ENCODE measurements around the gene KRT80.
"Not testable (repeated sequence)": the region's sequence is repeated elsewhere in the genome, so short reads cannot be mapped to it uniquely, and the experiment has no call there.

Gene KRT80

GRCh38 chr12:52191841-52192791, at the start of gene KRT80:
Gene KRT80, minus strand, starts transcription at chr12:52192014. Its CDS starts 112 bp downstream, at chr12:52191902.
- DNase-seq (ENCODE audit: insufficient read length, low spot score) (peak; percentile 97), FAIRE-seq (peak; percentile 97)

DNA sequence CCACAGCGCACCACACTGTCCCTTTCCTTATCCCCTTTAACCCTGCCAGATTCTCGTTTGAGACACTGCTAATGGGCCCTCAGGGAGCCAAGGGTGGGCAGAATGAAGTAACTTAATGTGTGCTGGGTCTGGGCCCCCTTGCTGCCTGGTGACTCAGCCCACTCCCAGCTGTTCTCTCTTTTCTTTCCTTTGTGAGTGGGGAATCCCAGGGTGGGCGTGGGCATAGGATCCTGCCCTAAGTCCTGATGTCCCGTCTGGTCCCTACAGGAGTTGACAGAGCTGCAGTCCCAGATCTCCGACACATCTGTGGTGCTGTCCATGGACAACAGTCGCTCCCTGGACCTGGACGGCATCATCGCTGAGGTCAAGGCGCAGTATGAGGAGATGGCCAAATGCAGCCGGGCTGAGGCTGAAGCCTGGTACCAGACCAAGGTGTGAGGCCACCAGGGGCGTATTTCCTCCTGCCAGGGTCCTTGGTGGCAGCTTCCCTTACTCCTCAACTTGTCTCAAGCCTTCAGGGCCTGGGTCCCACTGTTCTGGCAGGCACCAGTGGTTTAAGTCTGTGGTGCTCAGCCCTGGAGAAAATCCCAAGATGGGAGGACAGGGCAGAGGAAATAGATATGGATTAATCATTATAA, 49.5 kb upstream of the KRT80 start:
- no peak for DNase-seq (ENCODE audit: insufficient read length, low spot score)
- FAIRE-seq, result no peak

DNA sequence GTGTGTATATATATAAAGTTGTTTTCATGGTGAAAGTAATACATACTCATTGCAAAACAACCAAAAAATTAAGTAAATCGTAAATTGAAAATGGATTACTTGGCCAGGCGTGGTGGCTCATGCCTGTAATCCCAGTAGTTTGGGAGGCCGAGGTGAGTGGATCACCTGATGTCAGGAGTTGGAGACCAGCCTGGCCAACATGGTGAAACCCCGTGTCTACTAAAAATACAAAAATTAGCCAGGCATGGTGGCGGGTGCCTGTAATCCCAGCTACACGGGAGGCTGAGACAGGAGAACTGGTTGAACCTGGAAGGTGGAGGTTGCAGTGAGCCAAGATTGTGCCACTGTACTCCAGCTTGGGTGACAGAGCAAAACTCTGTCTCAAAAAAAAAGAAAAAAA, 48.4 kb upstream of the KRT80 start:
- not testable (repeated sequence) for DNase-seq (ENCODE audit: insufficient read length, low spot score); FAIRE-seq

GRCh38 chr12:52239767-52240166, 48.0 kb upstream of the KRT80 start:
- no peak for DNase-seq (ENCODE audit: insufficient read length, low spot score)
- no peak for FAIRE-seq

GRCh38 chr12:52238916-52239646, 47.3 kb upstream of the KRT80 start:
- DNase-seq (ENCODE audit: insufficient read length, low spot score), result no peak
- FAIRE-seq, result no peak

GRCh38 chr12:52238207-52238840, 46.5 kb upstream of the KRT80 start:
- FAIRE-seq, result no peak
- no peak for DNase-seq (ENCODE audit: insufficient read length, low spot score)

DNA sequence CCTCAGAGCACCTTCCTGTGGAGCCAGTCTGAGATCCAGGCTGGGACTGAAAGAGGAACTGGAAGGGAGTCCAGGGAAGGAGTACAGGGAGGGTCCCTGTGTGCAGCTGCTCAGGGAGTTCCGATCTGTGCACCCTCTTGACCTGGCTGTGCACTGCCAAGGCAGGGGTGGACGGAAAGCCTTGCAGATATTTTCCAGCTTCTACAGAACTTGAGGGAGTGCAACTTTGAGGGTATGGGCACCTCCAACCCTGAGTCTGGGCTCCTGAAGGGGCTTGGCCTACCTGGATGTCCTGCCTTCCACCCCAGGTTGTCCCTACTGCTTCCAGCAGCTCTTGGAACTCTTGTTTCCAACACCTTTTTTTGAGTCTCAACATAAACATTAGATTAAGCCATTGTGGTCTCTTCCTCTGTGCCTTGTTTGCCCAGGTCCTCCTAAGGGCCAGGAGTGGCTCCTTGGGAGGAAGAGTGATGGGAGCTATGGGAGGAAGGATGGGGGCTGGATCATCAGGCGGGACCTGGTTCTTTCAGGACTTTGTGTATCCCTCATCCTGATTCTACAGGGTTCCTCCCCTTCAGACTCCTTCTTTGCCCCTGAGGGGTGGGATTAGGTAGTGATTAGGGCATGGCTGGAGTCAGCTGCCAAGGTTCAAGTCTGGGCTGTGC, 44.7 kb upstream of the KRT80 start:
- DNase-seq (ENCODE audit: insufficient read length, low spot score), result no peak
- no peak for FAIRE-seq

DNA sequence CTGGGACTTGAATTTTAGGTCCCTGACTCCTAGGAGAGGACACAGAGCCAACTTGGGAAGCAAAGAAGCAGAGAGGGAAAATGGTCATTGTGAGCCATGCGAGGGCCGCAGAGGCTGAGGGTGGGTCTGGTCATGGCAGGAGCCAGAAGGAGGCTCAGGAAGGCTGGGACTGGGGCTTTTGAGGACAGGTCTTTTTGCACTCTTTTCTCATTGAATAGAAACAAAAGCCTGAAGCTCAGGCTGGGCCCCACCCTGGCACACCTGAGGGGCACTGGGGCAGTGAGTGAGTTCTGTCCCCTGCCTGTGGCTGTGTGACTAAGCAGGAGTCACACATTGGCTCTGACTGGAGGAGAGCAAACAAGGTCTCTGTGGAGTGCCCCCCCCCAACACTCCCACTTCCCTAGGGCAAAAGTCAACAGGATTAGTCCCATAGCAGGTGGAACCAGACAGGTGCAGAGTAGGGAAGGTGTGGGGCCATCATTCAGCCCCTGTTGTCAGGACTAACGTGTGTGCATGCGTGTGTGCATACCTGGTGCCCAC, 44.1 kb upstream of the KRT80 start:
- no peak for FAIRE-seq

DNA sequence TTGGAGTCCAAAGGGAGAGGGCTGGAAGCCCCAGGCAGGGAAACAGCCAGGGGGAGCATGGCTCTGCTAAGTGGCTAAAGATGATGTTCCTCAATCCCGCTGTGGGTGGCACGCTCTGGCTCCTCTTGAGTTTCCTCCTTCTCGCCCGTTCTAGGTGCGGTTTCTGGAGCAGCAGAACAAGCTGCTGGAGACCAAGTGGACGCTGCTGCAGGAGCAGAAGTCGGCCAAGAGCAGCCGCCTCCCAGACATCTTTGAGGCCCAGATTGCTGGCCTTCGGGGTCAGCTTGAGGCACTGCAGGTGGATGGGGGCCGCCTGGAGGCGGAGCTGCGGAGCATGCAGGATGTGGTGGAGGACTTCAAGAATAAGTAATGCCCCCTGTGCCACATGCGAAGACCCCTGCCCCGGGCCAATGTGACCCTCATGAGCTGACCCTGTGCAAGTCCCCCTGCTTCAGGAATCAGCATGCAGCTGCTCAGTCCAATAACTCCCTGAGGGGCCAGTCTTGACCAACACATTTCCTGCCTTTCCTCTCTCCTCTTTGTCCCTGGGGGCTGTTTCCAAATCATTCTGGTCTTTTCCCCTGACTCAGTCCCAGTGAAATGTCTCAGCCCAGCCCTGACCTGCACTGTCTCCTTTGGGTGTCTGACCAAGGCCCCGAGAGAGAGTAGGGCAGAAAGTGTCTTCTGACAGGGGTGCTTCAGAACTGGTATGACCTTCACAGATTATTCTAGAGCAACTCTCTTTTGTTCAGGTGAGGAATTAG, 43.4 kb upstream of the KRT80 start:
- DNase-seq (ENCODE audit: insufficient read length, low spot score) (no peak), FAIRE-seq (no peak)

More for the DNA sequence above, 44.1 kb upstream of the KRT80 start:
- no peak for DNase-seq (ENCODE audit: insufficient read length, low spot score)

DNA sequence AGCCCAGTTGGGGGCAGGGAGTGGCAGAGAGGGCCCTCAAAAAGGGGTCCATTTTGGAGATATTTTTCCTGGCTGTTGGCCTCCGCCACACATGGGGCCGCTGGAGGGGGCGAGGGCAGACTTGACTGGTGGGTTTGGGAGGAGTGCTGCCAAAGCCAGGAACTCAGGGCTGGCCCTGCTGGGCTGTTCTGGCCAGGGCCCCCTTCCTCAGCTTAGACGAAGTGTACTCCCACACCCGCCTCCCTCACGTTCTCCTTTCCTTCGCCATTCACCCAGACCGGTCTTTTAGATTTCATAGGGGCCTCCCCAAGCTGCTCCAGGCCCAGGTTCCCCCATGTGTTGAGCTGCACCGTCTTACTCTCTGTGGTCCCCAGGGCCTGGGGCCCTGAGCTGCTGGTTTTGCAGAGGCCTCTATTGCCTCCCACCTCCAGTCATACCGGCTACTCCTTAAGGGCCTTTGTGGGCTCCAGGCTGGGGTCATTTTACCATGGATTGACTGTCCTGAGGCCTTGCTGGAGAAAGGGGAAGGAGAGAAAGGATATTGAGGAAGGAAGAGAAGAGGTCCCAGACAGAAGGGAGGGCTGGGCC, 42.5 kb upstream of the KRT80 start:
- FAIRE-seq (no peak), DNase-seq (ENCODE audit: insufficient read length, low spot score) (no peak)

- FAIRE-seq, result no peak
Measured at GRCh38 chr12:52233462-52234207, 41.8 kb upstream of the KRT80 start.

DNA sequence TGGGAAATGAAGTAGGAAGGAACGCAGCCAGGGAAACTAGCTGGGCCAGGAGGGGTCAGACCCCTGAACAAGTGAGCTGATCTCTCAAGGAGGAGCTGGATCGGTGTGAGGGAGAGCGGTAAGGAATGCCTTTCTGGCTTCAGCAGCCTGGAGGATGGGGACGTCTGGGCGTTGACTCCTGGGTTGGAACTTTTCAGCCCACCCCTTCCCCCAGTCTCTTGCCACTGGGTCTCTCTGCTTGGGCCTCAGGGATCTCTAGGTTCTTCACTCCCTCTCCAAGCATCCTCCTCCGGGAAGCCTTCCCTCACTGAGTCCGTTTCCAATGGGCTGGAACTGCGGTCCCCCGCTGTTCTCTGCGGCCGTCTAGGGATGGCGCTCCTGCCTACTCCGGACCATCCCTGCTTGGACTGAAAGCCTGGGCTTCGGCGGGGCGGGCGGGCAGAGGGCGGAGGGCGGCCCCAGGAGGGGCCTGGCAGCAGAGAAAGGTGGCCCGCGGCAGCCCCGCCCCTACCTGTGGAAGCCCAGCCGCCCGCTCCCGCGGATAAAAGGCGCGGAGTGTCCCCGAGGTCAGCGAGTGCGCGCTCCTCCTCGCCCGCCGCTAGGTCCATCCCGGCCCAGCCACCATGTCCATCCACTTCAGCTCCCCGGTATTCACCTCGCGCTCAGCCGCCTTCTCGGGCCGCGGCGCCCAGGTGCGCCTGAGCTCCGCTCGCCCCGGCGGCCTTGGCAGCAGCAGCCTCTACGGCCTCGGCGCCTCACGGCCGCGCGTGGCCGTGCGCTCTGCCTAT, 41.1 kb upstream of the KRT80 start, which contains the start of gene KRT7:
Gene KRT7, plus strand, starts transcription at position 570 of the 788 bp plus-strand sequence. Its CDS starts 54 bp downstream, at position 624.
- no peak for FAIRE-seq
- no peak for DNase-seq (ENCODE audit: insufficient read length, low spot score)

More at GRCh38 chr12:52233462-52234207, 41.8 kb upstream of the KRT80 start:
- no peak for DNase-seq (ENCODE audit: insufficient read length, low spot score)

- no peak for DNase-seq (ENCODE audit: insufficient read length, low spot score)
- no peak for FAIRE-seq
Measured at GRCh38 chr12:52232203-52232673, 40.4 kb upstream of the KRT80 start.

GRCh38 chr12:52231305-52232202, 39.7 kb upstream of the KRT80 start:
- DNase-seq (ENCODE audit: insufficient read length, low spot score), result no peak

DNA sequence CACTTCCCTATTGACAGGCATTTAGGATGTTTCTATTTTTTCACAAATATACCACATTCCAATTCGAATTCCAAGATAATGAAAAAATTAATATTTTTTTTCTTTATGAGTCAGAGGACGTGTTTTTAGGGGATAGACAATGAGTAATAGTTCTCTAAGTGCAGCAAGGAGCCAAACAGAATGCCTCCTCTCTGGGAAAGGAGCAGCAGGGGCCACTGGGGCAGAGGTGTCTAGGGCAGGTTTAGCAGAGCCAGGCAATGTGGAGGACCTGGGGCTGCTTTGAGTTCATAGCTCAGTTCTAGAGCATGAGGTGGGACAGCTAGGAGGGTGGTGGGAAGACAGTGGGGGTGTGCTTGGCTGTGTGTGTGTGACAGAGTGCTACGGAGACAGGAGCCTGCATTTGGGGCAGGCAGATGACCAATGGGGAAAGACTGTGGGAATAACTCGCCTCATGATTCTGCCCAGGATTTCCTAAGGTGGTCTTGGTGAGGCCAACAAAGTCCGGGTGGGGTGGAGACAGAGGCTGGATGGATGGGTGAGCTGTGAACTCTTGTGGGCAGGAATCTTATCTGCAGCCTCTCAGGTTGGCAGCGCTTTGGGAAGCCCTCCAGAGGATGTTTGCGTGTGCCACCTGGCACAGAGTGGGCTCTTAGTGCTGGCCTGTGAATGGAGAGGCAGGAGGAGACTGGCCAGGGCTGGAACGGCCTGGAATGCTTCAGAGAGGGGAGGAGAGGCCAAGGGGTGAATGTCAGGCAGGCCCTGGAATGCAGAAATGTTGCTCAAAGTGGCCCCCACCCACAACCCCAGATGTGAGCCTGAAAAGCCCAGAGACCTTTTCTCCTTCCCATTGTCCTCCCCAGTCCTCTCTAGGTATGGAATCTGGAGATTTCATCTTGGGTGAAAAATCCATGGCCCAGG, 38.8 kb upstream of the KRT80 start:
- FAIRE-seq (peak; percentile 49), DNase-seq (ENCODE audit: insufficient read length, low spot score) (peak; percentile 76)

More at GRCh38 chr12:52231305-52232202, 39.7 kb upstream of the KRT80 start:
- FAIRE-seq, result no peak

Data from HTR-8/SVneo (cell line).